CD4-positive, CD25-positive, alpha-beta regulatory T cell (primary cell): ENCODE results near the gene HMG20B. TPM values are rescaled to one million over a fixed set of nuclear protein-coding genes. Genes with fewer than 3 reads are reported as not detected.

Experiments used
- ATAC-seq, 2 donors: fragments of 150-1000 bp; cut with Tn5 transposase; one replicate each; pipeline ENCODE4 v1.10.0; 2021; ENCODE audit warnings: low read depth in 2 of 2, moderate number of reproducible peaks in 2 of 2, moderate library complexity in 1 of 2
- DNase-seq, 3 donors: peaks; one replicate each; pipeline versions ENCODE4 v3.0.0 to v3.0.0-alpha.2; 2012 to 2022; ENCODE audit warnings: mixed read lengths in 1 of 3
- H3K27ac ChIP-seq: one replicate; pipeline ENCODE4 v1.7.0; 2013; ENCODE audit warnings: mild to moderate bottlenecking, low read length; ENCODE audit not compliant: insufficient read depth, poor library complexity, severe bottlenecking
- H3K27me3 ChIP-seq: one replicate; pipeline ENCODE4 v1.7.0; 2013; ENCODE audit warnings: low read length; ENCODE audit not compliant: control insufficient read depth, insufficient read depth
- H3K36me3 ChIP-seq: one replicate; pipeline ENCODE4 v1.7.0; 2013; ENCODE audit warnings: mild to moderate bottlenecking, low read length, moderate library complexity; ENCODE audit not compliant: control insufficient read depth, insufficient read depth
- H3K4me1 ChIP-seq: 2 replicates; pipeline ENCODE4 v1.7.0; 2013; ENCODE audit warnings: mild to moderate bottlenecking, low read length; ENCODE audit not compliant: insufficient read depth, control insufficient read depth, poor library complexity, severe bottlenecking
- H3K4me3 ChIP-seq: one replicate; pipeline ENCODE4 v1.7.0; 2013; ENCODE audit warnings: low read depth, mild to moderate bottlenecking, low read length, moderate library complexity
- H3K9me3 ChIP-seq, 2 experiments: 1 replicate in 1 of 2; 2 replicates in 1 of 2; pipeline ENCODE4 v1.7.0; 2013; ENCODE audit warnings: low read length in 2 of 2, mild to moderate bottlenecking in 1 of 2, moderate library complexity in 1 of 2; ENCODE audit not compliant: control insufficient read depth in 2 of 2
- H3K27ac Mint-ChIP-seq, 3 donors: one replicate each; pipeline ENCODE4 v1.8.0; 2020 to 2022; ENCODE audit warnings: mild to moderate bottlenecking in 3 of 3, mixed read lengths in 3 of 3, moderate library complexity in 2 of 3
- H3K27me3 Mint-ChIP-seq: one replicate; pipeline ENCODE4 v1.8.0; 2022; ENCODE audit warnings: mild to moderate bottlenecking, mixed read lengths
- H3K36me3 Mint-ChIP-seq: one replicate; pipeline ENCODE4 v1.8.0; 2020; ENCODE audit warnings: mixed read lengths
- H3K4me1 Mint-ChIP-seq, 4 donors: one replicate each; pipeline ENCODE4 v1.8.0; 2020 to 2022; ENCODE audit warnings: mixed read lengths in 4 of 4, mild to moderate bottlenecking in 1 of 4
- H3K4me3 Mint-ChIP-seq, 4 donors: one replicate each; pipeline ENCODE4 v1.8.0; 2020 to 2022; ENCODE audit warnings: mild to moderate bottlenecking in 4 of 4, mixed read lengths in 4 of 4, moderate library complexity in 3 of 4
- H3K9me3 Mint-ChIP-seq, 7 donors: one replicate each; pipeline ENCODE4 v1.8.0; 2020 to 2022; ENCODE audit warnings: mixed read lengths in 7 of 7, mild to moderate bottlenecking in 3 of 7, moderate library complexity in 2 of 7
- polyA plus RNA-seq, 4 donors: library from polyadenylated mRNA; unstranded; fragments of 300-500 nt; fragmentation: Illumina TruSeq; gene quantifications; one replicate each; pipeline ENCODE4 v1.2.3, GENCODE V29; 2021
- total RNA-seq: library from RNA; stranded (reverse); gene quantifications from one replicate; pipeline ENCODE4 v1.2.3, GENCODE V29; 2022

HMG20B gene
- total and polyA plus RNA-seq, 5 donors from 2014 or later, result 35.4 to 49.3 (median 42.6) TPM

GRCh38 chr19:3620817-3621547 lies 48.2 kb downstream of the HMG20B start:
- H3K27me3 ChIP-seq, result no peaks in the 10 kb centered on the region
- peaks cover 2 to 25% (median 9%) of the 10 kb centered on the region in 4 donors for H3K4me1 Mint-ChIP-seq
- no peak overlapping the region for H3K4me3 ChIP-seq
- H3K9me3 ChIP-seq, result no peaks in the 10 kb centered on the region
- no peaks in the 10 kb centered on the region for H3K9me3 Mint-ChIP-seq
- no peak overlapping the region for H3K27ac Mint-ChIP-seq
- no peak overlapping the region for H3K4me3 Mint-ChIP-seq
- DNase-seq (no peak), ATAC-seq (no peak)
- peaks cover 16% of the 10 kb centered on the region for H3K36me3 ChIP-seq
- H3K27me3 Mint-ChIP-seq, result no peaks in the 10 kb centered on the region
- H3K36me3 Mint-ChIP-seq, result peaks cover 8% of the 10 kb centered on the region
- peaks cover 19% of the 10 kb centered on the region for H3K4me1 ChIP-seq
- no peak overlapping the region for H3K27ac ChIP-seq

DNA sequence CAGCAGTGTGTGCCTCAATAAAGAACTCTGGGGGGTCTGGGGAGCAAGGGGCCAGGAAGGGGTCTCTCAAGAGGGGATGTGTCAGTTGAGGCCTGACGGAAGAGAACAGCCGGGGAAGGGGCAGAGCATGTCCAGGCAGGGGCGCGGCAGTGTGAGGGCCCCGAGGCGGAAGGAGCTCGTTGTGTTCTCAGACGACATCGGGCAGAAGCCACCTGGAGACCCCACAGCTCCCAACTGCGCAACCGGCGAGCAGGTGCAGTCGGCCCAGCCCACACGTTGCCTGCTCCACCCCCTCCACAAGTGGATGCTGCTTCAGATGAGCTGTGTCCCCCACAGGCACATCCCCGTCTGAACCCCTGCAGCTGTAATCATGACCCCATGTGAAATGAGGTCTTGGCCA lies 48.9 kb downstream of the HMG20B start:
- H3K4me1 Mint-ChIP-seq, result peaks cover 5 to 30% (median 13%) of the 10 kb centered on the region in 4 donors
- DNase-seq (no peak), ATAC-seq (no peak)
- Histone ChIP-seq H3K36me3 (peaks cover 16% of the 10 kb centered on the region), H3K4me3 (no peak overlapping the region), H3K9me3 (no peaks in the 10 kb centered on the region), H3K27ac (no peak overlapping the region), H3K27me3 (no peaks in the 10 kb centered on the region), H3K4me1 (peaks cover 23% of the 10 kb centered on the region)
- no peaks in the 10 kb centered on the region for H3K9me3 Mint-ChIP-seq
- no peak overlapping the region for H3K27ac Mint-ChIP-seq
- peaks cover 8% of the 10 kb centered on the region for H3K36me3 Mint-ChIP-seq
- H3K4me3 Mint-ChIP-seq, result no peak overlapping the region
- H3K27me3 Mint-ChIP-seq, result peaks cover 2% of the 10 kb centered on the region

GRCh38 chr19:3622224-3622623 lies 49.5 kb downstream of the HMG20B start:
- H3K27me3 ChIP-seq, result no peaks in the 10 kb centered on the region
- H3K27ac ChIP-seq, result no peak overlapping the region
- H3K4me1 ChIP-seq, result peaks cover 26% of the 10 kb centered on the region
- no peak overlapping the region for H3K4me3 ChIP-seq
- H3K4me1 Mint-ChIP-seq, result peaks cover 5 to 36% (median 17%) of the 10 kb centered on the region in 4 donors
- peak overlapping the region in 2 of 4 donors; percentile 36 to 76 for H3K4me3 Mint-ChIP-seq
- ATAC-seq (no peak), DNase-seq (no peak)
- H3K36me3 Mint-ChIP-seq, result peaks cover 8% of the 10 kb centered on the region
- H3K27me3 Mint-ChIP-seq, result peaks cover 4% of the 10 kb centered on the region
- H3K9me3 ChIP-seq, result no peaks in the 10 kb centered on the region
- H3K27ac Mint-ChIP-seq, result no peak overlapping the region
- H3K9me3 Mint-ChIP-seq, result no peaks in the 10 kb centered on the region
- peaks cover 16% of the 10 kb centered on the region for H3K36me3 ChIP-seq

DNA sequence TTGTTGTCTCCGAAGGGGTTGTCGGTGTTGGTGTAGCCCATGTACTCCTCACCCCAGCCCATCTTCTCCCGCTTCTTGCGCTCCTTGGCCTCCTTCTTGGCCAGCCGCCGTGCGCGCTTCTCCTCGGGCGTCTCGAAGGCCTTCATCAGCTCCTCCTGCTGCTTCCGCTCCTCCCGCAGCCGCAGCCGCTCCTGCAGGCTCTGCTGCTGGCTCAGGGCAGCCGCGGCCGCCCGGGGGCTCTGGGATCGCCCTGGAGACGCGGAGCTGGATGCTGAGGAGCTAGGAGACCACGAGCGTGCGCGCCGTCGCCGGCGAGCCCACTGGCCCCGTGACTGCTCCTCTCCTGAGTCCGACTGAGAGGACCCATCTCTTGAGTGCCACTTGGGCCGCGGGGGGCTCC lies 51.0 kb downstream of the HMG20B start:
- no peak overlapping the region for H3K4me3 ChIP-seq
- peaks cover 29% of the 10 kb centered on the region for H3K4me1 ChIP-seq
- H3K36me3 ChIP-seq, result peaks cover 16% of the 10 kb centered on the region
- Mint-ChIP-seq H3K9me3 (no peaks in the 10 kb centered on the region), H3K4me1 (peaks cover 5 to 40% (median 18%) of the 10 kb centered on the region in 4 donors), H3K4me3 (peak overlapping the region in 1 of 4 donors; percentile 84), H3K27me3 (peaks cover 4% of the 10 kb centered on the region), H3K27ac (no peak overlapping the region), H3K36me3 (peaks cover 8% of the 10 kb centered on the region)
- H3K9me3 ChIP-seq, result no peaks in the 10 kb centered on the region
- no peak for DNase-seq
- H3K27me3 ChIP-seq, result no peaks in the 10 kb centered on the region
- ATAC-seq, result no peak
- no peak overlapping the region for H3K27ac ChIP-seq

DNA sequence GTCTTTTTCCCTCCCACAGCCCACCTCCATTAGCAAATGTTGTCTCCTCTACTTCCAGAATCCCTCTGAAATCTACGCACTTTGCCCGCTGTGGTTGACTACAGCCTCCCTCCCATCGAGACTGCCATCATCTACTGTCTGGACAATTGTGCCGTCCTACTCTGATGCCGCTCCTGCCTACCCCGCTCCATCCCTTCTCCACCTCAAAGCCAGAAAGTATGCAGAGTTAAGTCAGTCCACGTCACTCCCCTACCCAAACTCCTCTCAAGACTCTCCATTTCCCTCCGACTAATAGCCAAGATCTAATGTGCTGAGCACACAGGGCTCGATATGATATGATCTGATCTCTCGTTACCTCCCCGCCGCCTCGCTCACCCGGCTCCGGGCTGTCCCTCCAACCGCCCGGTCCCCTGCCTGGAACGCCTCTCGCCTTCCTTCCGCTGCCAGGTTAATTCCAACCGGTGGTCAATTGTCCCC lies 53.3 kb downstream of the HMG20B start:
- Histone ChIP-seq H3K4me1 (peaks cover 29% of the 10 kb centered on the region), H3K27ac (peak overlapping the region; percentile 87), H3K27me3 (no peaks in the 10 kb centered on the region), H3K4me3 (peak overlapping the region; percentile 87), H3K36me3 (peaks cover 8% of the 10 kb centered on the region), H3K9me3 (no peaks in the 10 kb centered on the region)
- Mint-ChIP-seq H3K27me3 (peaks cover 4% of the 10 kb centered on the region), H3K9me3 (no peaks in the 10 kb centered on the region), H3K36me3 (peaks cover 16% of the 10 kb centered on the region), H3K4me1 (peaks cover 5 to 42% (median 18%) of the 10 kb centered on the region in 4 donors), H3K27ac (peak overlapping the region; percentile 39 to 99 (median 87)), H3K4me3 (peak overlapping the region; percentile 87 to 99 (median 96))
- DNase-seq, result no peak
- no peak for ATAC-seq

GRCh38 chr19:3626473-3627350 lies 54.0 kb downstream of the HMG20B start, which contains the start of gene CACTIN:
Gene CACTIN, minus strand, starts transcription at chr19:3626790. Its CDS starts 28 bp downstream, at chr19:3626762.
- peak within 1 kb of the TSS; percentile 87 to 99 (median 96) for H3K4me3 Mint-ChIP-seq
- H3K36me3 ChIP-seq, result peaks cover 8% of the 10 kb centered on the region
- no peaks in the 10 kb centered on the region for H3K27me3 ChIP-seq
- ATAC-seq (peak; percentile 96), DNase-seq (peak; percentile 98 to 99 (median 98))
- H3K27me3 Mint-ChIP-seq, result peaks cover 4% of the 10 kb centered on the region
- peaks cover 16% of the 10 kb centered on the region for H3K36me3 Mint-ChIP-seq
- H3K4me1 ChIP-seq, result peaks cover 29% of the 10 kb centered on the region
- H3K9me3 Mint-ChIP-seq, result no peaks in the 10 kb centered on the region
- peak within 1 kb of the TSS; percentile 98 to 99 (median 99) for H3K27ac Mint-ChIP-seq
- H3K27ac ChIP-seq, result peak within 1 kb of the TSS; percentile 87
- no peaks in the 10 kb centered on the region for H3K9me3 ChIP-seq
- peaks cover 5 to 42% (median 18%) of the 10 kb centered on the region in 4 donors for H3K4me1 Mint-ChIP-seq
- peak within 1 kb of the TSS; percentile 87 for H3K4me3 ChIP-seq

- Mint-ChIP-seq H3K9me3 (no peaks in the 10 kb centered on the region), H3K4me3 (peak overlapping the region; percentile 82 to 99 (median 92)), H3K4me1 (peaks cover 5 to 40% (median 18%) of the 10 kb centered on the region in 4 donors), H3K36me3 (peaks cover 13% of the 10 kb centered on the region), H3K27me3 (peaks cover 4% of the 10 kb centered on the region), H3K27ac (peak overlapping the region in 2 of 3 donors; percentile 99)
- Histone ChIP-seq H3K4me1 (peaks cover 29% of the 10 kb centered on the region), H3K27me3 (no peaks in the 10 kb centered on the region), H3K36me3 (peaks cover 8% of the 10 kb centered on the region), H3K9me3 (no peaks in the 10 kb centered on the region), H3K4me3 (peak overlapping the region; percentile 51), H3K27ac (peak overlapping the region; percentile 18)
- DNase-seq (no peak), ATAC-seq (no peak)
These were observed 54.6 kb downstream of the HMG20B start for GRCh38 chr19:3627351-3627723.
